GM18873 (cell line): ENCODE measurements around the gene OR6J1.
A peak's percentile ranks its signal among the peaks of the same experiment; 100 is the strongest.
"Not testable (repeated sequence)": the region's sequence is repeated elsewhere in the genome, so short reads cannot be mapped to it uniquely, and the experiment has no call there.

Experiments
- ATAC-seq: cut with Tn5 transposase; IDR thresholded peaks from one replicate; pipeline ENCODE4 v1.9.1; 2021; ENCODE audit warnings: mild to moderate bottlenecking, moderate library complexity, moderate number of reproducible peaks; ENCODE audit not compliant: unreplicated experiment, low FRiP score

The OR6J1 gene

GRCh38 chr14:22653012-22653621 lies 9.0 kb upstream of the OR6J1 start:
- ATAC-seq, result no peak

GRCh38 chr14:22651586-22651985 lies 7.4 kb upstream of the OR6J1 start:
- no peak for ATAC-seq

DNA sequence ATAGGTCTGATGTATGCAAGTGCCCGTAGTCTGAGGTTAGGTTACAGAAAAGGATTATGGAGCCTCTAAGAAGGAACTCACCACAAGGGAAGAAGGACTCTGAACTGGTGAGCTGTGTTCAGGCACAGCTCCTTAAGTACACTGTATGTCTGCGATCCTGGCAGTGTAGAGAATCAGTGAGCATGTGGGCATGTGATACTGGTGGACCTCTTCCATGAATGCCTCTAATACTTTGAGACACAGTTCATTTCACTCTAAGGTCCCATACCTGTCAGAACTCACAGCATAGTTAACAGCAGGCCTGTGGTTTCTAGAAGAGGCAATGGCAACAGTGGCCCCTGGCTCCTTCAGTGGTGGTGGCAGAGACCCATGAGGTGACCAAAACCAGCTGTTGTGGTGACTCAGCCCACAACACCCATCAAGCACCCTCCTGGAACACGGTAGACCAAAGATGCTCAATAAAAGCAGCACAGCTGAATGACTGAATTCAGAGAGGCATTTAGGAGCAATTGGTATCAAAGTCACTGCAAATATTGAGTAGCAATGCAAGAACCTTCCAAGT lies 6.9 kb upstream of the OR6J1 start:
- peak; percentile 69 for ATAC-seq

GRCh38 chr14:22650046-22650739 lies 6.0 kb upstream of the OR6J1 start:
- ATAC-seq, result no peak

DNA sequence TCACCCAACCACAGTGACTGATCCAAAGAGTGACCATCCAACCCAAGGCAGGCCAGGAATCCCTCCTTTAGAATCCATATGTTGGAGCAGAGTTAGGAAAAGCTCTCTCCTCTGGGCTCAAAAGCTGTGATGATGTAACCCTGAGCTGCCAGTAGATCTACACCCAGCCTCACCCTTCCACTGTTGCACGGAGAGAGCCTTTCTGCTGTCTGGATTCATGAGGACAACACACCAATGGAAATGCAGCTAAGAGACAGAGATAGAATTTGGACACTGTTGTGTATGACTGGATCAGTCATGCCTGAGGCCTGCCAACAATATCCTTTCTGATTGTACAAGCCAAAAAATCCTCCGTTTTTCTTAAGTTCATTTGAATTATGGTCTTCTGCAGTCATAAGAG lies 4.4 kb upstream of the OR6J1 start:
- ATAC-seq, result no peak

DNA sequence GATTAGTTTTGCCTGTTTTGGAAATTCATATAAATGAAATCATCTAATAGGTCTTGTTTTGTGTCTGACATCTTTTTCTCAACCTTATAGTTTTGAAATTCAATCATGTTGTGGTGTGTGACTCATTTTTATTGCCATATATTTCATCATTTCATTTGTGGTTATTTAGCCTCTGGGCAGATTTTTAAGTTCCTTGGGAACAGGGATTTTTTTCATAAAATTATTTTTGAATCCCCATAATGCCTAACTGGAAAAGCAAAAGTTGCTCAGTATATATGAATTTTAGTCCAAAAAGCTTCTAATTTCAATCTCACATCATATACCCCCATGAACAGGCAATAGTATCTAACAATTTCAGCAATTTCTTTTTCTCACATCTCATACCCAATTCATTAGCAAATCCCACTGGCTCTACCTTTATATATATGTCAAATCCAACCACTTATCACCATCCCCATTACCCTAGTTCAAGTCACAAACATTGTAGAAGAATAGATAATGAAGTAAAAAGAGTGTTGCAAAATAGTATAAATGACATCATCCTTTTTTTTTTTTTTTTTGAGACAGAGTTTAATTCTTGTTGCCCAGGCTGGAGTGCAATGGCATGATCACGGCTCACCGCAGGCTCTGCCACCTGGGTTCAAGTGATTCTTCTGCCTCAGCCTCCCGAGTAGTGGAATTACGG lies 2.6 kb upstream of the OR6J1 start:
- ATAC-seq, result no peak

- ATAC-seq, result no peak
These were observed 2.3 kb downstream of the OR6J1 start for GRCh38 chr14:22641846-22642245.

GRCh38 chr14:22640192-22640591 lies 4.0 kb downstream of the OR6J1 start:
- ATAC-seq, result no peak

GRCh38 chr14:22635980-22636379 lies 8.2 kb downstream of the OR6J1 start:
- ATAC-seq, result not testable (repeated sequence)

- ATAC-seq, result no peak
These were observed 9.8 kb downstream of the OR6J1 start for GRCh38 chr14:22634233-22634900.

DNA sequence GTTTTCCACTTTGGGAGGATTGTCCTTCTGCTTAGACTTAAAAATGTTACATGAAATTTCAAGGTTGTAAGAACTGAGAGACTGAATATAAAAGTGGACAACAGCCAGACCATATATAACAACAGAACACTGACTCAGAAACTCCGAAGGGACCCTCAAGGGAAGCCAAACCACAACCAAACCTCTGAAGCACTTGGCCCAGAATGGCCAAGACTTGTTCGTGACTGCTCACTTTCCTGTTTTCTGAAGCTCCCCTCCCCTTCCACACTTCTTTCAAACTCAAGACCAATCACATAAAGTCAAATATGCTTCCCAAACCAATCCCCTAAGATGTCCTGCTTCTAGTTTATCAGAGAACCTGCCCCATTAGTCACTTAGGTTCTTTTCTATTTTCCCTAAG lies 13.7 kb downstream of the OR6J1 start:
- no peak for ATAC-seq

DNA sequence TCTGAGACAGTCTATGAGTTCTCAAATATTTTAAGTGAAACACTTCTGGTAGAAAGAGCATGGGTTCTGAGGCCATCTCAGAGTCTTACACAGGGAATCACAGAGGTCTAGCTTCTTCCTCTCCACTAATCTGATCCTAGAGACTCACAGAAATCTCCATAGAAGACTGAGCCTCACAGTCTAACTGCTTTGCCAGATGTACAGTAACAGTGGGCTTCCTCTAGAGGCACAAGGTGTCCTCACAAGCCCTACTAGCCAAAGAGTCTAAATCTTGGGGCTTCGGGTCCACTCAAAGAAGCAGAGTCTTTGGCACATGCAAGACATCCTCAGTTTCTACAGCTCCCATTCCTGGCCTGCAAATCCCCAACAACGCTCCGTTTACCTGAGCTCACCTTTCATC lies 14.1 kb downstream of the OR6J1 start:
- no peak for ATAC-seq

GRCh38 chr14:22629361-22629760 lies 14.8 kb downstream of the OR6J1 start:
- no peak for ATAC-seq

DNA sequence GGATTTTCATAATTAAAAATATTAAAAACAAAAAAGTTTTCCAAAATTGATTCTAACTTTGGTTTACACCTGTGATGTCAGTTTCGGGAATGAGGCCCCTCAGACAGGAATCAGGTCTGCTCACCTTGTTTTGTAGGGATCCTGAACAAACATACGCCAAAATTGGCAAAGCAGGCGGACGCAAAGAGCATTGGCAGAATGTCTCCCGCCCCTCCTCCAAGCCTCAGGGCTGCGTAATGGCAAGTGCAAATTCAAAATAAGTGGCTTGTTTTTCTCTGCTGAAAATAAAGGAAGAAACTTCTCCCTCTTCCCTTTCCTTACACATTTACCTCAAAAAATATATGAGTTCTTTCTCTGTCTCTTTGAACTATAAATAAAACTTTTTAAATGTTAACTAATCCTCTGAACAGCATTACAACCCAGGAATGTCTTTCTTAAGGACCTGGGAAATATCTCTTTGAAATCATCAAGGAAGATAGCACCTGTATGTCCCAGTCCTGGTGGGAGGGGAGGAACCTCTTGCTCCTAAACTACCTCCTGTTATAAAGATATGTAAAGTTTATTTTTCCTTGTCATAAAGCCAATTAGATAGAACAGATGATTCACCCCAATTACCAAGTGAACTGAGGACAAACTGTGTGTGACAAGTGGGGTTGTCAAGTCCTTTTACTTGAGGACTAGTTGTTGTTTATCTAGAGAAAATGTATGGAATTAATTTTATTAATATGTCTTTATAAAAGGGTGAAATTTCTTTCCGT lies 16.5 kb downstream of the OR6J1 start:
- no peak for ATAC-seq

- ATAC-seq, result no peak
These were observed 17.6 kb downstream of the OR6J1 start for GRCh38 chr14:22626590-22626989.

DNA sequence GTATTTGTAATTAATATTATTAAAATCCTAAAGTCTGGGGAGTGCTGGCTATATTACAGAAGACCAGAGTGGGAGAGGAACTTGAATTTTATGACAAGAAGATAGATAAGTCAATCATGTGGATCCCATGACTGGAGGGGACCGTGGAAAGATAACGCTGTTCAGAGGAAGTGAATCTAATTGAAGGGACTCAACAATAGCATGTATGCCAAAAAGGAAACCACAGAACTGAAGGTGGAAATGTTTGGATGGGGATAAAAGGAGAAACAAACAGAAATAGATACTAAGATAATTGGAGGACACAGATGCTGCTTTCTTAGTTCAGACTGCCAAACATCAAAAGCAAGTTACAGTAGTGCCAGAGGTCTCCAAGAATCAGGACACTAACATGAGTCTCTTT lies 21.1 kb downstream of the OR6J1 start:
- no peak for ATAC-seq

GRCh38 chr14:22622255-22622654 lies 21.9 kb downstream of the OR6J1 start:
- no peak for ATAC-seq

DNA sequence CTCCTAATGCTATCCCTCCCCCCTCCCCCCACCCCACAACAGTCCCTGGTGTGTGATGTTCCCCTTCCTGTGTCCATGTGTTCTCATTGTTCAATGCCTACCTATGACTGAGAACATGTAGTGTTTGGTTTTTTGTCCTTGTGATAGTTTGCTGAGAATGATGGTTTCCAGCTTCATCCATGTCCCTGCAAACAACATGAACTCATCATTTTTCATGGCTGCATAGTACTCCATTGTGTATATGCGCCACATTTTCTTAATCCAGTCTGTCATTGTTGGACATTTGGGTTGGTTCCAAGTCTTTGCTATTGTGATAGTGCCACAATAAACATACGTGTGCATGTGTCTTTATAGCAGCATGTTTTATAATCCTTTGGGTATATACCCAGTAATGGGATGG lies 28.4 kb downstream of the OR6J1 start:
- ATAC-seq, result not testable (repeated sequence)

DNA sequence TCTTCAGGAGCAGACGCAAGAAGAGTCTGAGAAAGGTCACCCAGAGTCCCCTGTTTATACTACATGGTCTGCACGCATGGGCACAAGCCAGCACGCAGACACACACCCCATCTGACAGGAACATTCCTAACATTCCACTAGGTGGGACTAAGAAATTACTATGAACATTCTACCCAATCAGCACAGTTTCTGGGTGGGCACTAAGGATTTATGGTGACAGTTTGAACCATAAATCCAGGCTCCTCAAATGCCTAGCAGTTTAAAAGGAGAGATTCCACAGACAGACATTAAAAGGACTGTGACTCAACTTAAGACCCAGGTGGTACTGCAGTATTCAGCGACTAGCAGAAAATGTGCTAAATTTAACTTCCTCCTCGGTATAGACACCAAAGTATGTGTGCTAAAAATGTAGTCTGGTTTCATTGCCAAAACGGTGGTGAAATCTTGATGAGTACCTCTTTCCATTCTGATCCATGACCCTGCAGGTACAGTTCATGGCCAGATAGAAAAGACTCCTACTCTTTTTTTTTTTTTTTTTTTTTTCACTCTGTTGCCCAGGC lies 29.8 kb downstream of the OR6J1 start:
- ATAC-seq, result no peak

DNA sequence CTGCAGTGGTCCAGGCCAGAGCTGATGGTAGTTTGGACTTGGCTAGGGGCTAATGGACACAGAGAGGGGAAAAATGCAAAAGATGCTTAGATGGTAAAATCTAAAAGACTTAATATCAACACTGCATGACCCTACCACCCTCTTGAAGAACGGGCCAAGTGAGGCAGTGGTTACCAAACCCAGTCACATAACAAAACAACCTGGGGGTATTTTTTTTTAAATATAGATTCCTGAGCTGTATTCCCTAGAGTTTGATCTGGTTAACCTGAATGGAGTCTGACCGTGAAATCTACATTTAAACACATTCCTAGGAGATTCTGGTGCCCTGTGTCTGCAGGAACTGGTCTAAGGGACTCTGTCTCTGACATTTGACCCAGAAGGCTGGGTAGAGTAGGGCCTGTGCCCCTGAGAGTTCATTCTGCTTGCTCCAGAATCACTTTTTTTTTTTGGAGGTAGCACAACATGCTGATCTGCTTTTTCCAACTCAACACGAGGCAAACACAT lies 30.4 kb downstream of the OR6J1 start:
- ATAC-seq, result no peak
